ENCODE data around the gene C5AR1. TPM values are rescaled to one million over a fixed set of nuclear protein-coding genes. Genes with fewer than 3 reads are reported as not detected.
"Not testable (repeated sequence)": the region's sequence is repeated elsewhere in the genome, so short reads cannot be mapped to it uniquely, and the experiment has no call there.

The C5AR1 gene
- total RNA-seq (2014; rRNA removed; shearing (Covaris generic)), result 0.16 TPM in 1 of 2 replicates, not detected in the other
- 0.11 and 0.52 TPM in 2 replicates for polyA plus RNA-seq (2015; cell fraction: cytosol; rRNA removed)
- polyA plus RNA-seq (2015; cell fraction: nucleus; rRNA removed), result 0.92 and 1.4 TPM in 2 replicates

DNA sequence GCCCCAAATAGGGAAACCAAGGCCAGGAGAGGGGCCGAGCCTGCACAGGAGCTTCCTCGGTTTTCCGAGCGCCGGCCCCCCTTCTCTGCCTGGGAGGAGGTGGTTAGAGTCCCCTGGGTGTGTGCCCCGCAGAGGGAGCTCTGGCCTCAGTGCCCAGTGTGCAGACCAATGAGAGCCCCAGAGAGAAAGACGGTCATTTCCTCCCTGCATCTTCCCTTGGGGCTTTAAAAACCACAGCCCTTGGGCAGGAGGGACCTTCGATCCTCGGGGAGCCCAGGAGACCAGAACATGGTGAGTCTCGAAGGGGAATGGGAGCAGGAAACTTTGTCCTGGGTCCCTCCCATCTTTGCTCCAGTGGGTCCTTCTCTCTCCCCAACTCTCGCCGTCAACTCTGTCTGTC is at the start of gene C5AR1:
Gene C5AR1 (plus strand): TSS at position 254 of the 400 bp plus-strand sequence. CDS start 35 bp downstream, at position 289.
- in situ Hi-C loops (cut with HindIII; ENCODE audit: low pct_unique_long_range_greater_than_20kb, low sequenced_read_pairs), result no loop called here
- DNase-seq (ENCODE audit: low read depth, low spot score), result no peak

DNA sequence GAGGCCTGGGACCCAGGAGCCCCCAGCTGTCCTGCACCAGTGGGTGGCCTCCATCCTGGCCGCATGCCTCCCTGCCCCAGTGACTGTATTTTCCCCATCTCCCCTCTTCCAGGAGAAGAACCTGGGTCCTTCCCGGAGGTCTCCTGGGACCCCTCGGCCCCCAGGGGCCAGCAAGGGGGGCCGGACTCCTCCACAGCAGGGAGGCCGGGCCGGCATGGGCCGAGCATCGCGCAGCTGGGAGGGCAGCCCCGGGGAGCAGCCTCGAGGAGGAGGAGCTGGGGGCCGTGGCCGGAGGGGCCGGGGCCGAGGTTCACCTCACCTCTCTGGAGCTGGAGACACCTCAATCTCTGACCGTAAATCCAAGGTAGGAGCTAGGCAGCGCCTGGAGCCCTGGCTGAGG is 49.2 kb upstream of the C5AR1 start:
- in situ Hi-C loops (cut with HindIII; ENCODE audit: low pct_unique_long_range_greater_than_20kb, low sequenced_read_pairs), result no loop called here
- DNase-seq (ENCODE audit: low read depth, low spot score), result no peak

DNA sequence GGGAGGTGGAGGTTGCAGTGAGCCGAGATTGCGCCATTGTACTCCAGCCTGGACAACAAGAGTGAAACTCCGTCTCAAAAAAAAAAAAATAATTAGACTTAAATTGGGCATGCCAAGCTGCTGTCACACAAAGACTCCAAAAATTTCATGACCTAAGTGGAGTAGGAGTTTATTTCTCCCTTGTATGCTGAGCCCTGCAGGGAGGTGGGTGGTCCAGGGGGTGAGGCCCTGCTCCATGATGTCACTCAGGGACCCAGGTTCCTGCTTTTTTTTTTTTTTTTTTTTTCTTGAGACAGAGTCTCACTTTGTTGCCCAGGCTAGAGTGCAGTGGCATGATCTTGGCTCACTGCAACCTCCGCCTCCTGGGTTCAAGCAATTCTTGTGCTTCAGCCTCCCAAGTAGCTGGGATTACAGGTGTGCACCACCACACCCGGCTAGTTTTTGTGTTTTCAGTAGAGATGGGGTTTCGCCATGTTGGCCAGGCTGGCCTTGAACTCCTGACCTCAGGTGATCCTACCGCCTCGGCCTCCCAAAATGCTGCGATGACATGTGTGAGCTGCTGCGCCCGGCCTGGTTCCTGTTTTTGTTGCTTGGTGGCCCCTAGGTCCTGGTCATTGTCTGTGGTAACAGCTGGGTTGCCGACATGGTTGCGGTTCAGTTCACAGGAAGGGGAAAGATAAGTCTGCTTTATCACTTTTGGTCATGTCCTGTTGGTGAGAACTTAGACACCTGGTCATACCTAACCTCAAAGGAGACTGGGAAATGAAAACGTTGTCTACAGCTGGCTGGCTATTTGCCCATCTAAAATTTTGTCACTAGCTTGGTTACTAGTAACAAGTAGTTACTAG is 47.5 kb upstream of the C5AR1 start:
- in situ Hi-C loops (cut with HindIII; ENCODE audit: low pct_unique_long_range_greater_than_20kb, low sequenced_read_pairs); DNase-seq (ENCODE audit: low read depth, low spot score): not testable (repeated sequence)

DNA sequence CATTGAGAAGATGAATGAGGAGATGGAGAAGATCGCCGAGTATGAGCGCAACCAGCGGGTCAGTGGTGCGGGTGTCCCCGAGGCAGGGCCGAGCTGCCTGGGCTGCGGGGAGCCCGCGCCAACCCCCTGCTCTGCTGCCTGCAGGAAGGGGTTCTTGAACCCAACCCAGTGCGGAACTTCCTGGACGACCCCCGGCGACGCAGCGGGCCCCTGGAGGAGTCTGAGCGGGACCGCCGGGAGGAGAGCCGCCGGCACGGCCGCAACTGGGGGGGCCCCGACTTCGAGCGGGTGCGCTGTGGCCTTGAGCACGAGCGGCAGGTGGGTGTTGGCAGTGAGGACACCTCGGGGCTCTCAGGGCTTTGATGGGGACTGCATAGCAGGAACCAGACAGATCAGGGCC is 45.0 kb upstream of the C5AR1 start:
- in situ Hi-C loops (cut with HindIII; ENCODE audit: low pct_unique_long_range_greater_than_20kb, low sequenced_read_pairs), result no loop called here
- no peak for DNase-seq (ENCODE audit: low read depth, low spot score)

DNA sequence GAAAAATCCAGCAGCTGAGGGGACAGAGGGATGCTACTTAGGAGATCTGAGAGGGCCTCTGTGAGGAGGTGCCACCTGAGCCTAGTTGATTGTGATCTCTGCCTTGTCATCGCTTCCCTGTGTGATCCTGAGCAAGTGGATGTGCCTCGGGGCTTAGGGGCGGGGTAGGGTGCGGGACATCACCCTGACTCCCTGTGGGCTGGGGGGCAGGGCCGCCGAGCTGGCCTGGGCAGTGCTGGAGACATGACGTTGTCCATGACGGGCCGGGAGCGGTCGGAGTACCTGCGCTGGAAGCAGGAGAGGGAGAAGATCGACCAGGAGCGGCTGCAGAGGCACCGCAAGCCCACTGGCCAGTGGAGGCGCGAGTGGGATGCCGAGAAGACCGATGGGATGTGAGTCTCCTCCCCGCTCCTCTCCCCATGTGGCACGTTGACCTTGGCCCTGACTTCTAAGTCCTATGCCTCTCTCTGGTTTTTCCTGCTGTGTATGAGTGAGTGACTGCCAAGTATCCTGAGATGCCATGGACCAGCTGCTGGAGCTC is 43.2 kb upstream of the C5AR1 start:
- in situ Hi-C loops (cut with HindIII; ENCODE audit: low pct_unique_long_range_greater_than_20kb, low sequenced_read_pairs), result no loop called here
- no peak for DNase-seq (ENCODE audit: low read depth, low spot score)

DNA sequence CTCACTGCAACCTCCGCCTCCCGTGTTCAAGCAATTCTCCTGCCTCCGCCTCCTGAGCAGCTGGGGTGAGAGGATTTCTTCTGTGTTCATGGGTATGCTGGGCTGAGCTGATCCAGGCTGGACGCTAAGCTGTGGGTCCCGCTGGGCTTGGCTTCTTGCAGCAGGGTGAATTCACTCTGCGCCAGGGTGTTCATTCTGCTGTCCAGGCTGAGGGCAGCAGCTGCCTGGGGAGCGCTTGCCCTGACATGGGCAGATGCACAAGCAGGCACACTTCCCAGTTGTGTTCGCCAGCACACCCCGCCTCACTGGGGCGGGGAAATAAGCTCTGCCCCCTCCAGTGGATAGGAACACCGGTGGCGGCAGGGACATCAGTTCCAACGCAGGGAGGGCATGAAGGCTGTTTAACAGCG is 42.3 kb upstream of the C5AR1 start:
- in situ Hi-C loops (cut with HindIII; ENCODE audit: low pct_unique_long_range_greater_than_20kb, low sequenced_read_pairs), result no loop called here
- no peak for DNase-seq (ENCODE audit: low read depth, low spot score)

DNA sequence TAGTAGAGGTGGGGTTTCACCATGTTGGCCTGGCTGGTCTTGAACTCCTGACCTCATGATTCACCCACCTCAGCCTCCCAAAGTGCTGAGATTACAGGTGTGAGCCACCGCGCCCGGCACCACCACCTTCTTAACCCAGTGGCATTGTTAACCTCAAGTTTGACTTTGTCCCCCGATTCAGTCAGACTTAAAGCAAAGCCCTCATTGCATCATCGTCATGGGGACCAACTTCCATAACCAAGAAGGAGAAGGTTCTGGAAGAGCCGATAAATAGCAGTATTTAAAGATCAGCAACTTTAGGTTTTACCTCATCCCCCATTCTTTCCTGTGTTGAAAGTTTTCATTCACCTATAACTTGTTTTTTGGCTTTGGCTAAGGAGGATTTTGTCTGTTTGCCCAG is 41.6 kb upstream of the C5AR1 start:
- in situ Hi-C loops (cut with HindIII; ENCODE audit: low pct_unique_long_range_greater_than_20kb, low sequenced_read_pairs), result no loop called here

DNA sequence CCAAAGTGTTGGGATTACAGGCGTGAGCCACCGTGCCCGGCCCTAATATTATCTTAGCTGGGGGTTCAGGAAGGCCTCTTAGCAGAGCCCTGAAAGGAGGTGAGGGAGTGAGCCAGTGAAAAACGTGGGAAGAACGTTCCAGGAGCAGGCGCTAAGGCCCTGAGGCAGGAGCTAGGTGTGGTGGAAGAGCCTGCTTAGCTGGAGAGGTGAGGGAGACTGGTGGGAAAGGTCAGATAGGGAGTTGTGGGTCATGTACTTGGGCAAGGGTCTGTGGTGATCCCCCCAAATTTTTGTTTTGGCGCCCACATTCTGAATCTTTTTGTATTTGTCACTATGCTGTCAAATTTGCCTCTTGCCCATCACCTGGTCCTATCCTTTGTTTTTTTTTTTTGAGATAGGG is 40.1 kb upstream of the C5AR1 start:
- in situ Hi-C loops (cut with HindIII; ENCODE audit: low pct_unique_long_range_greater_than_20kb, low sequenced_read_pairs), result no loop called here
- DNase-seq (ENCODE audit: low read depth, low spot score), result no peak

More for the DNA sequence above, 41.6 kb upstream of the C5AR1 start:
- DNase-seq (ENCODE audit: low read depth, low spot score), result no peak

DNA sequence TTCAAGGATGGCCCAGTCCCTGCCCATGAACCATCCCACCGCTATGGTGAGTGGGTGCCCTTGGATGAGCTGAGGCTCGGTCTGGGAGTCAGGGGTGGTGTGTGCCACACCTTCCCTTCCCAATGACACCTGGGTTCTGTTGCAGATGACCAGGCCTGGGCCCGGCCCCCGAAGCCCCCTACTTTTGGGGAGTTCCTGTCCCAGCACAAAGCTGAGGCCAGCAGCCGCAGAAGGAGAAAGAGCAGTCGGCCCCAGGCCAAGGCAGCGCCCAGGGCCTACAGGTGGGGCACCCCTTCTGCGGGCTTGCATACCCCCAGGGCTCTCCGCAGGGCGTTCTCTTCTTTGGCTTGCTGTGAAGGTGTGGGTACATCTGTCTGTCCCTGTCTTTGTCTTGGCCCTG is 39.3 kb upstream of the C5AR1 start:
- DNase-seq (ENCODE audit: low read depth, low spot score), result no peak
- in situ Hi-C loops (cut with HindIII; ENCODE audit: low pct_unique_long_range_greater_than_20kb, low sequenced_read_pairs), result no loop called here

DNA sequence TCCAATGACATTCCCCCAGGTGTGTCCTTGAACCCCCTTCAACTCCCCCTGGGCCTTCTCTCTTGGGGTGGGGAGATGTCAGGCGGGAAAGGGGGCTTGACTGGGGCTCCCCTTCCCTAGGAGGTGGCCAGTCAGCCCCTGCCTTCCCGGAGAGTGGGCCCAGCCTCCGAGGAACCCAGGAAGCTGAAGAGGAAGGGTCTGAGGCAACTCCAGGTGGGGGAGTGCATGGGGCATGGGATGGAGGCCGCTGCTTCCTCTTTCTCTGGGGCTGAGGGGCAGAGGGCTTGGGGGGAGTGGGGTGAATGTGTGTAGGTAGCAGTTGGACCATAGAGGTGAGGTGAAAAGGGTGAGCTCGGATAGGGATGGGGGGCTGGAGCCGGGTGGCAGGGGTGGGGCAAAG is 37.7 kb upstream of the C5AR1 start:
- no peak for DNase-seq (ENCODE audit: low read depth, low spot score)
- in situ Hi-C loops (cut with HindIII; ENCODE audit: low pct_unique_long_range_greater_than_20kb, low sequenced_read_pairs), result no loop called here

DNA sequence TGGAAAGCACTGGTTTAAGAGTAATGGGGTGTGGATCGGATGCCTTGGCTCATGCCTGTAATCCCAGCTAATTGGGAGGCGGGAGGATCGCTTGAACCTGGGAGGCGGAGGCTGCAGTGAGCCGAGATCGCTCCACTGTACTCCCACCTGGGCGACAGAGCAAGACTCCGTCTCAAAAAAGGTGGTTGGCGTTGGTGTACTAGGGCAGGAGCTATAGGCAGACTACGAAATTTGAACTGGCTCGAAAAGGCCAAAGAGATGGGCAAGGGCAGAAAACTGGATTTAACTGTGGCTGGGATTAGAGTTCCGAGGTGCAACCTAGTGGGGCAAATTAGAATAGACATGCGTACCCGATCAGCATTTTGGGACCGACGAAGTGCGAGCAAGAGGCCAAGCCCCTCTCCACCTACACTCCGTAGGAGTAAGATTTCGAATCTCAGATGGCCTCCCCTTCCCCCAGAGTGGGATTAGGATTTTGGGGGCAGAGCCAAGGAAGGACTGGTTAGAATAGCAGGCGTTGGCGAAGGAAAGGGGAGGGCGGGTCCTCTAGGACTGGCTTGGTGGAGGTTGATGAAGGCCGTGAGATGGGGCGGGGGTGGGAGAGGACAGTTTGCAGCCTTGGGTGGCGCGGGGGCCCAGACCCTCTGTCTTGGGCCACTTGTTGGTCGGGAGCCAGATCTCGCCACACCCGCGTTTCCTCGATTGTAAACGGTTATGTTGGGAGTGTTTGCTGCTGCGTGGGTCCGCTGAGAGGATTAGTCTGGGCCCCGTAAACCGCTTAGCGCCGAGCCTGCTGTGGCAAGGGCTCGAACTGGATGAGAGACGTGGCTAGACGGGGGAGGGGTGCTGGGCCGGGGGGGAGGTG is 37.0 kb upstream of the C5AR1 start:
- DNase-seq (ENCODE audit: low read depth, low spot score), result no peak
- in situ Hi-C loops (cut with HindIII; ENCODE audit: low pct_unique_long_range_greater_than_20kb, low sequenced_read_pairs), result no loop called here

DNA sequence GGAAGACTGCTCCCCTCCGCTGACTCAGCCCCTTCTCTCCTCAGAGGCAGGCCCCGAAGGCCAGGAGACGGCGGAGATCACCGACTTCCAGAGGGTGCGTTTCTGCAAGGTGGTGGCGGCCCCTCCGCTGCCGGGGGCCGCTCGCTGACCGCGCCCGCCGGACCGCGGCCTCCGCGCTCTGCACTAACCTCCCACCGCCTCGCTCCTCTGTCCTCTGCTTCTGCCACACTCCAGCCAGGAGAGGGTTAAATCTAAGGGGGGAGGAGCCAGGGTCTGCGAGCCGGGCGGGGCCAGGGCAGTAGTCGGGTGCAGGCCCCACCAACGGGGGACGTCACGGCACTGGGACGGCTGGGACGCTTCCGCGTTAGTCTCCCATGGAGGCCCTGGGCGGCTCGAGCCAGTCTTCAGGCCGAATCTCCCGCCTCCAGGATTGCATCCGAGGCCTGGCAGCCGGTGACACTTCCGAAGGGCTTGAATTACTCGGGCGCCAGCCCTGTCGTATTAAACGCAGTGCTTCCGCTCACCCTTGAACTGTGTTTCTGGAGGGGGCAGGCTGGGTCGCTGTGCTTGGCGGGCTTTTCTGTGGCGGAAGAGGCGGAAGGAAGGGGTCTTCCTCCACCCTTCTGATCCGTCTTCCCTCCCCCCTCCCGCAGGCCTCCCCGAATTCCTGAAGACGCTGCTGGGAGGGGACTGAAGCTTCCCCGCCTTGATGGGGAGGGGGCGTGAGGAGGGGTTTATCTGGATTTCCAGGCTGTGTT is 36.2 kb upstream of the C5AR1 start:
- in situ Hi-C loops (cut with HindIII; ENCODE audit: low pct_unique_long_range_greater_than_20kb, low sequenced_read_pairs), result no loop called here
- peak; percentile 88 for DNase-seq (ENCODE audit: low read depth, low spot score)

DNA sequence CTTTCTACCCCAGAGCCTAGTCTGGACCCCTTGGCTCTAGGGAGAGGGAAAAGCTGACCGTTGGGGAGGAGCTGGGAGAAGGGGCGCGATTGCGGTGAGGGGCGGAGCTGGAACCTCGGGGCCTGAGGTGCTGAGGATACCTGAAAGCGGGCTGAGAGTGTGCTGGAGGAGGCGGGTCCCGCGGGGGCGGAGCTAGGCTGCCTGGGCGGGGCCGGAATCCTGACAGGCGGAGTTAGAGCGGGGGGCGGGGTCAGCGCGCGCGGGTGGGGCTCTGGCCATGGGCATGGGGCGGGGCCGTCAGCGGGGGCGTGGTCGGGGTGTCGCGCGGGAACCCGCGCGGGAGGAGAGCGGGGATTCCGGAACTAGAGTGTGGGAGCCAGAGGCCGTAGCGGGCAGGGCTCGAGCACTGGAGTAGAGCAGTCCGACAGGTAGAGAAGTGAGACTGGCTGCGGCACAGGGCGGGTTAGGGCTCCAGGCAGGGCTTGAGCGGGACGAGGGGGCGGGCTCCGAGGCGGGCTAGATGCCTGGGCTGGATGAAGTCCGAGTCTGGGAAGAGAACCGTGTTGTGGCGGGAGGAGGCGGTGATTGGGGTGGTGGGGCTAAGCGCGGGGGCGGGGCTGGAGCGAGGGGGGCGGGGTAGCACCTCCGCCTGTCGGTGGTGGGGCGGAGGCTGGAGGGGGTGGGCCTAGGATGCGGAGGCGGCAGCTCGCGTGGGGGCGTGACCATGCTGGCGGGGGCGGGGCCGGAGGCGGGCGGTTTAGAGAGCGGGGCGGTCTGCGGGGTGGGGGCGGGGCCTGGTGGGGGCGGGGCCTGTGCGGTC is 35.4 kb upstream of the C5AR1 start, which contains the start of gene INAFM1:
Gene INAFM1 (plus strand): TSS at position 815 of the 820 bp plus-strand sequence. CDS start 35 bp downstream, outside the sequence.
- in situ Hi-C loops (cut with HindIII; ENCODE audit: low pct_unique_long_range_greater_than_20kb, low sequenced_read_pairs), result no loop called here
- peak; percentile 87 for DNase-seq (ENCODE audit: low read depth, low spot score)

DNA sequence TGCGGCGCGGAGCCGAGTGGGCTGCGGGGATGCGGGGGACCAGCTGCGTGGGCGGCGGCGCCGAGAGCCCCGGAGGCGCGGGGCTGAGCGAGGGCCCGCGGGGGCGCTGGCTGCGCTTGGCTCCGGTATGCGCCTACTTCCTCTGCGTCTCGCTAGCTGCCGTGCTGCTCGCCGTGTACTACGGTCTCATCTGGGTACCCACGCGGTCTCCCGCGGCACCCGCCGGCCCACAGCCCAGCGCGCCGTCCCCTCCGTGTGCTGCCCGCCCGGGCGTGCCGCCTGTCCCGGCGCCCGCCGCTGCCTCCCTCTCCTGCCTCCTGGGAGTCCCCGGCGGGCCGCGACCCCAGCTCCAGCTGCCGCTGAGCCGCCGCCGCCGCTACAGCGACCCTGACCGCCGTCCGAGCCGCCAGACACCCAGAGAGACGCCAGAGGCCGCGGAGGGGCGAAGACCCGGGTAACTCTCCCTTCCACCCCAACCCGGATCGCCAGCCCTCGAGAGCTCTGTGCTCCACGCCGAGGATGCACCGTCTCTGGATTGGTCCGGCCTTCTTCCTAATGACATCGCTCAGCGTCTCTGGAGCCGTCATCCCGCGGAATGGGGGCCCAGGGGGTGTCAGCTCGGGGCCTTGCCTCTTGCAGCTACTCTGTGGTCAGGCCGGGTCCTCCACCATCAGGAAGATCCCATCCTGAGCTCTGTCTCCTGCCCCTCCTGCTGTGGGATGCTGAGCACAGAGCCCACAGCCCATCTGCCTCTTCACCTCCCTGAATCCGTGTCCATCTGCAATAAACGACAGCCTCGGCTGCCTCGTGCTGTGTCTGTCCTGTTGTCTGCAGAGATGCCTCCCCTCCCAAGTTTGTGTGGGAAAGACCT is 34.5 kb upstream of the C5AR1 start:
- no peak for DNase-seq (ENCODE audit: low read depth, low spot score)
- in situ Hi-C loops (cut with HindIII; ENCODE audit: low pct_unique_long_range_greater_than_20kb, low sequenced_read_pairs), result no loop called here

DNA sequence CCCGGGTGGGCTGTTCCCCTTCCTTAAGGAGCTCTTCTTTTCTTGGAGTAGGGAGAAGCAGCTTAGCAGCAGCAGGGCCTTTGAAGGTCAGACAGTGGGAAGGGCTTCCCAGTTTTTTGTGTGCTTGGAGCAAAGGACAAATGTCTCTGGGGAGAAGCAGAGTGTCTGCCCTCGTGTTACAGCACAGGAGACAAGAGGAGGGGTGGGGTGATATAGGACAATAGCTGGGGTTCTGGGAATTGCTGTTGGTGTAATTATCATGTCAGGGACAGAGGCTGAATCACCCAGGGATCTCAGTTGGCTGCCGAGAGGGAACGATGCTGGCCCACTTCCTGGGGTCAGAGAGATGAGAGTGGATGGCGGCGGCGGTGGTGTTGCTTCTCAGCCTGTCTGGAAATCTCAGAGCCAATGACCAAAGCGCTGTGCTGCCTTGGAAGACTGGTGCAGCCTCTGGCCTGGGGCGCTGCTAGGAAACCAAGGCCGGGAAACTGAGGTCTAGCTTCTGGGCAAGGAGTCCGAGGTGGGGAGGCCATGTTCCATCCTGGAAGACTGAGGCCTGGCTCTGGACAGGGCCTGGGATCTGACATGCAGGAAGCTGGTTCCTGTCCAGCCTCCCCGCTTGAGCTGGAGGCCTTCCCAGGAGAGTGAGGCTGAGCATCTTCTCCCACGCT is 33.7 kb upstream of the C5AR1 start:
- in situ Hi-C loops (cut with HindIII; ENCODE audit: low pct_unique_long_range_greater_than_20kb, low sequenced_read_pairs), result no loop called here
- DNase-seq (ENCODE audit: low read depth, low spot score), result no peak

All from SK-MEL-5 (cell line).